ENCODE data around the gene CCNH.

CCNH gene

DNA sequence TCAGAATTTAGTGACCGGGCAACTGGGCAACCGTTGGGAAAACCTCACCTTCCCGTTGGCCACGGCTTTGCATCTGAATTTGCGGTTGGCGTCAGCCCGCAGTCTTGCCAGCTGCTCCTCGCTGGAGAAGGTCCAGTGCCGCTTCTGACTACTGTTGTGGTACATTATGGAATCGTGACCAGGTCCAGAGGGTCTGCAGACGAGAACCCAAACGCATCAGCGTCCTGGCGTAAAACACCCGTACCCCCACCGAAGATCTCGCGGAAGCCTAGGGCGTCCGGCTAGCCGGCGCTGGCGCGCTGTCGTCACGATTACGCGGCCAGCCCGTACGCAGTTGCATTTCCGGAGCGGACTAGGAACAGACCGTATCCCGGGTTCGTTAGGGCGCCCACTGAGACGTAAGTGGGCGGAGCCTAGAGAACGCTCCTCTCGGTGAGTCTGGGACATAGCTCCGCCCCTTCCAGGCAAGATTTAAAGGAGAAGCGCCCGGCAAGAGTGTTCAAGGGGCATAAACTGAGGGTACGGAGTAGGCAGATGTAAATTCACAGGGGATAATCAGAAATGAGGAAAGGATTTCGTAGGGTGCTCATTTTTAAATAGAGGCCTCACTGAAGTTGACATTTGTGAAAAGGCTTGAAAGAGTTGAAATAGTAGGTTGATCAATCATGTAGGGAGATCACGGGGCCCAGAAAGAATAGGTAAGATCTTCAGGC lies at the start of gene CCNH:
CCNH (minus strand) TSS at position 301 of the 713 bp plus-strand sequence; CDS start at position 165, 136 bp downstream.
- Mint-ChIP-seq H3K27ac (peak within 1 kb of the TSS; percentile 94), H3K4me1 (peaks cover 11 to 19% of the 10 kb centered on the region in 2 donors), H3K36me3 (peaks cover 14 to 27% of the 10 kb centered on the region in 2 donors), H3K4me3 (peak within 1 kb of the TSS; percentile 92 to 94), H3K9me3 (no peaks in the 10 kb centered on the region), H3K27me3 (peaks cover 3 to 14% of the 10 kb centered on the region in 2 donors)
- DNase-seq (peak; percentile 96), ATAC-seq (replicated peaks) (peak; percentile 96 to 99)

DNA sequence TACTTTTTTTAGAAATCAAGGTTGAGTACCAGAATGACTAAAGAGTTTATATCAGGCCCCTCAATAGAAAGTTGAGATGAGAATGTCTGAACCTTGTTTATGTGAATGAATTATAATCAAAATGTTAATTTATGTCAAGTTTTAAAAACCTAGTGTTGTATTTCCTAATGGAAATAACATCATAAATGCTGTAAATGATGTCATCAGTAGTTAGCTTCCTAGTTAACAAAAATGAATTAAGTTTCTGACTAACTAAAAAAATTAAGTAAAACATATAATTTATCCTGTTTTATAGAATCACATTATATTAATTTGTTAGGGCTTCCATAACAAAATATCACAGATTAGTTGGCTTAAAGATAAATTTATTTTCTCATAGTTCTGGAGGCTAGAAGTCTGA lies 45.0 kb upstream of the CCNH start:
- no peak overlapping the region for H3K27ac Mint-ChIP-seq
- H3K27me3 Mint-ChIP-seq: peaks cover 10 to 12% of the 10 kb centered on the region in 2 donors
- ATAC-seq (replicated peaks) (no peak), DNase-seq (no peak)
- H3K36me3 Mint-ChIP-seq: no peaks in the 10 kb centered on the region
- no peaks in the 10 kb centered on the region for H3K4me1 Mint-ChIP-seq
- peaks cover 3 to 8% of the 10 kb centered on the region in 2 donors for H3K9me3 Mint-ChIP-seq
- no peak overlapping the region for H3K4me3 Mint-ChIP-seq

DNA sequence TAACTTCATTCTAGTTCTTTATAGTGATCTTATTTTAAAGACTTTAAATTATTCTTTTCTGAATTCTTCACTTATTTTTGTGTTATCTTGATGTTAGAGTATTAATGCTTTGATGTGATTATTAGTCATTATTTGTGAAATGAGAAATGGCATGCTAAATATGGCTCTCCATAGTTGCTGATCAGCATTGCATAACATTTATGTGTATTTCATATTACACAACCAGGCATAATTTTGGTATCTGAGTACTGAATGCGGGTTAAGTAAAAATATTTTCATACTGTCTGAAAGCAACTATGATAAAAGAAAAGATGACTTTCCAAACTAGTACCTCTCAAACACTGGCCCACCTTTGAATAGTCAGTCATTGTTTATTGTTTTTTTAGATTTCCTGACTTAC lies 41.1 kb upstream of the CCNH start:
- no peaks in the 10 kb centered on the region for H3K4me1 Mint-ChIP-seq
- H3K36me3 Mint-ChIP-seq: no peaks in the 10 kb centered on the region
- H3K4me3 Mint-ChIP-seq: no peak overlapping the region
- H3K27ac Mint-ChIP-seq: no peak overlapping the region
- peaks cover 16 to 17% of the 10 kb centered on the region in 2 donors for H3K27me3 Mint-ChIP-seq
- H3K9me3 Mint-ChIP-seq: no peaks in the 10 kb centered on the region
- no peak for DNase-seq
- ATAC-seq (replicated peaks): no peak

DNA sequence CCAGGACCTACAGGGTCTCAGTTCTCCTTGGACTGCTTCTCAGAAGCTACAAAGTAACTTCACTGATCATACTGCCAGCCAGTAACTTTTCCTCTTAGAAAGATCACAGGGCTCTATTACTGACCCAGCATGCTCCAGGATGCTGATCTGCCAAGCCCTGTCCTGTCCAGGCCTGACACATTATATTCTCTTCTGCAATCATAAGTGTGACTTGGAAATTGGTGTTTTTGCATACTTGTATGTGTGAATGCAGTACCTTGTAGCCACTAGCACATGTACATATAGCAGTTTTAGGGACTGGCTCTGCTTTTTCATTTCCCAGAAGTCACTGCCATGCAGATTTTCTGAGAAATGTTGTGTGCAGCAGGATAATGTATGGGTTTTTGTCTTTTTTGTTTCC lies 40.1 kb upstream of the CCNH start:
- Mint-ChIP-seq H3K4me1 (no peaks in the 10 kb centered on the region), H3K27ac (no peak overlapping the region), H3K27me3 (peaks cover 12 to 17% of the 10 kb centered on the region in 2 donors), H3K9me3 (no peaks in the 10 kb centered on the region), H3K4me3 (no peak overlapping the region), H3K36me3 (no peaks in the 10 kb centered on the region)
- ATAC-seq (replicated peaks) (peak in 1 of 2 donors; percentile 12), DNase-seq (no peak)

DNA sequence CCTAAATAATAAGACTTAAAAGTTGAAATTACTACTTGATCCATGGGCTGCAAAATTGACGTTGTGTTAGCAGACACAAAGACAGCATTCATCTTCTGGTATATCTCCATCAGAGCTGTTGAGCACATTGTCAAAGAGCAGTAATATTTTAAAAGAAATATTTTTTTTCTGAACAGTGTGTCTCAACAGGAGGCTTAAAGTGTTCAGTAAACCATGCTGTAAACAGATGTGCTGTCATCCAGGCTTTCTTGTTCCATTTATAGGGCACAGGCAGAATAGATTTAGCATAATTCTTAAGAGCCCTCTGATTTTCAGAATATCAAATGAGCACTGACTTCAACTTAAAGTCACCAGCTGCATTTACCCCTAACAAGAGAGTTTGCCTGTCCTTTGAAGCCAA lies 29.7 kb upstream of the CCNH start:
- Mint-ChIP-seq H3K36me3 (no peaks in the 10 kb centered on the region), H3K27me3 (peaks cover 29 to 40% of the 10 kb centered on the region in 2 donors), H3K9me3 (peaks cover 0 to 5% of the 10 kb centered on the region in 2 donors), H3K4me3 (no peak overlapping the region), H3K27ac (no peak overlapping the region), H3K4me1 (no peaks in the 10 kb centered on the region)
- ATAC-seq (replicated peaks): no peak
- DNase-seq: no peak

DNA sequence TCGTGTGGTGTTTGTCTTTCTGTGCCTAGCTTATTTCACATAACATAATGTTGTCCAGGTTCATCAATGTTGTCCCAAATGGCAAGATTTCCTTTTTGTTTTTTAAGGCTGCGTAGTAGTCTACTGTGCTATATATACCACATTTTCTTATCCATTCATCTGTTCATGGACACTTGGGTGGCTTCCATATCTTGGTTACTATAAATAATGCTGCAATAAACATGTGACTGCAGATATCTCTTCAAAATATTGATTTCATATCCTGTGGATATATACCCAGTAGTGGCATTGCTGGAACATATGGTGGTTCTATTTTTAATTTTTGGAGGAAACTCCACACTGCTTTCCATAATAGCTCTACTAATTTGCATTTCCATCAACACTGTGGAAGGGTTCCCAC lies 25.5 kb upstream of the CCNH start:
- no peaks in the 10 kb centered on the region for H3K4me1 Mint-ChIP-seq

DNA sequence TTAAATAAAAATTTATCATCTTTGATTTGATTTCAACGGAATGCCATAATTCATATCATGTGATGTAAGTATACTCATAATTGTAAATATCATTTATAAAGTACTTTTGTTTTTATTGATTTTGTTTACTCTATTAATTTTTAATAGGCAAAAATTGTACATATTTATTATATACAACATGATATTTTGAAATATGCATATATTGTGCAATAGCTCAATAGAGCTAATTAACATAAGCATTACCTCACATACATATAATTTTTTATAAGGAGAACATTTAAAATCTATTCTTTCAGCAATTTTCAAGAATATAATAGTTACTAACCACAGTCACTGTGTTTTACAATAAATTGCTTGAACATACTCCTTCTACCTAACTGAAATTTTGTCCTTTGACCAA lies 25.0 kb upstream of the CCNH start:
- Mint-ChIP-seq H3K27me3 (peaks cover 14 to 38% of the 10 kb centered on the region in 2 donors), H3K27ac (no peak overlapping the region), H3K4me3 (no peak overlapping the region), H3K9me3 (peaks cover 0 to 3% of the 10 kb centered on the region in 2 donors), H3K36me3 (no peaks in the 10 kb centered on the region), H3K4me1 (no peaks in the 10 kb centered on the region)
- no peak for ATAC-seq (replicated peaks)
- DNase-seq: no peak

More for the DNA sequence above, 25.5 kb upstream of the CCNH start:
- Mint-ChIP-seq H3K27me3 (peaks cover 19 to 43% of the 10 kb centered on the region in 2 donors), H3K27ac (no peak overlapping the region), H3K36me3 (no peaks in the 10 kb centered on the region), H3K9me3 (peaks cover 0 to 5% of the 10 kb centered on the region in 2 donors), H3K4me3 (no peak overlapping the region)
- DNase-seq (no peak), ATAC-seq (replicated peaks) (no peak)

DNA sequence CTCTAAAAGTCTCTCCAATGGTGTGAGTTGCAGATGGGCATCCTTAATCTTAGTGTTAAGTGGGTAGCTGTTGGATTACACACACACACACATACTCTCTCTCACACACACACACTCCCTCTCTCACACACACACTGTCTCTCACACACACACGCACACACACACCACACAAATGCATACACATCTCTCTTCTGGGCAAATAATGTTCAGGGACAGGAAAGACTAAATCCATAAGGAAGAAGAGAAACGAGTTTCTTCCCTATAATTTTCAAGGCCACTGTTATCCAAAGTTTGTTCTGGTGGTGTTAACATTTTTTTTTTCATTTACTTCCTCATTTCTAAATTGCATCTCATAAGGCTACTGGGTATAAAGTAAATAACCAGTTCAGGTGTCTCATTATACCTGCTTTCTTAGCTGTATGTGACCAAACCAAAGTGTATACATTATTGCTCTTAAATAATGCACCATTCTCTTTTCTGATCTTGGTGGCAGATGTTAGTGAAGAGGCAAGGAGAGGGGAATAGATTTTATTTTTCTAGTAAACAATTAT lies 22.5 kb upstream of the CCNH start:
- Mint-ChIP-seq H3K9me3 (peaks cover 0 to 3% of the 10 kb centered on the region in 2 donors), H3K4me1 (no peaks in the 10 kb centered on the region), H3K27ac (no peak overlapping the region), H3K36me3 (no peaks in the 10 kb centered on the region), H3K27me3 (peaks cover 13 to 41% of the 10 kb centered on the region in 2 donors), H3K4me3 (no peak overlapping the region)
- no peak for DNase-seq
- no peak for ATAC-seq (replicated peaks)

DNA sequence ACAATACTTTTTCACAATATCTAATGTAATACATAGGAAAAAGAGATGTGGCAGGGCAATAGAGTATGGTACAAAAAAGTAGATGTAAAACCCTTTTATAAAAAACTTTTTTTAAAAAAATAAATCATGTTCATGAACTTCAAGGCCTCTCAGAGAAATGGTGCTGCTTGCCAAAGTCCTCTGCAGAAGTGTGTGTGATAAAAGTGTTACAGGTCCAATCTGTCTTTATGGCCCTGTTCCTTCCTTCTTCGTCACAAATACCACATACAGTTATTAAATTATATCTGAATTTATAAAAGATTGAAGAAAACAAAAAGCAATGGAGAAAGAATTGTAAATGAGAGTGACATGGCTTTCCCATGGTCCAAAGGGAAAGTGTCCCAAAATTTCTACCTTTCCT lies 21.7 kb upstream of the CCNH start:
- no peak overlapping the region for H3K4me3 Mint-ChIP-seq
- DNase-seq (no peak), ATAC-seq (replicated peaks) (no peak)
- H3K27ac Mint-ChIP-seq: no peak overlapping the region
- no peaks in the 10 kb centered on the region for H3K36me3 Mint-ChIP-seq
- peaks cover 13 to 46% of the 10 kb centered on the region in 2 donors for H3K27me3 Mint-ChIP-seq
- H3K9me3 Mint-ChIP-seq: peaks cover 0 to 1% of the 10 kb centered on the region in 2 donors
- no peaks in the 10 kb centered on the region for H3K4me1 Mint-ChIP-seq

DNA sequence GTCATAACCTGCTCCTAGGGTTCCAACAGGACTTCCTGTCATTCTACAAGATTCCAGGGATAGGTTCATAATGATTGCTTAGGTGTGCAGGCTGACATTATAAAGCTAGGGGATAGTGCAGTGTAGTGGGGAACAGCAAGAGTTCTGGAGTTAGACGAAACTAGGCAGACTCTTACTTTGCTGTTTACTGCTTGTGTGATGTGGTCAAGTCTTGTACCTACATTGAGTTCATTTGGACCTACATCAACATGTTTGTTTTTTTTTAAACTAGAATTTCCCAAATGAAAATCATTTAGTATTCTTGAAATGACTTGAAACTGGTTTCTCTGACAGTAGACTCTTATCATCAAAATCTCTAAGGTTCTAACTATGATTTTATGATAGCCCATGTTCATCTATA lies 21.2 kb upstream of the CCNH start:
- ATAC-seq (replicated peaks) (no peak), DNase-seq (no peak)
- H3K4me1 Mint-ChIP-seq: no peaks in the 10 kb centered on the region
- no peaks in the 10 kb centered on the region for H3K36me3 Mint-ChIP-seq
- peaks cover 13 to 44% of the 10 kb centered on the region in 2 donors for H3K27me3 Mint-ChIP-seq
- no peak overlapping the region for H3K4me3 Mint-ChIP-seq
- H3K27ac Mint-ChIP-seq: no peak overlapping the region
- H3K9me3 Mint-ChIP-seq: no peaks in the 10 kb centered on the region

DNA sequence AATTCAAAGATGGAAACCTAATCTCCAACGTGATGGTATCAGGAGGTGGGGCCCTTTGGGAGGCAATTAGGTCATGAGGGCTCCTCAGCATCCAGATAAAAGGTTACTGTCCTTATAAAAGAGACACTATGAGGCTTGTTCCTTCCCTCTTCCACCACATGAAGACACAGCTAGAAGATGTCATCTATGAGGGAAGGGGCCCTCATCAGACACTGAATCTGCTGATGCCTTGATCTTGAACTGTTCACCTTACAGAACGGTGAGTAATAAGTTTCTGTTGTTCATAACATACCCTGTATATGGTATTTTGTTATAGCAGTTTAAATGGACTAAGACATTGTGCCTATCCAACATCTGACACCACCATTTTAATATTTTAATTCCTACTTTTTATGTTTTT lies 19.7 kb upstream of the CCNH start:
- DNase-seq: no peak
- ATAC-seq (replicated peaks): no peak
- Mint-ChIP-seq H3K36me3 (no peaks in the 10 kb centered on the region), H3K4me3 (no peak overlapping the region), H3K9me3 (peaks cover 0 to under 1% of the 10 kb centered on the region in 2 donors), H3K4me1 (no peaks in the 10 kb centered on the region), H3K27ac (no peak overlapping the region), H3K27me3 (peaks cover 15 to 35% of the 10 kb centered on the region in 2 donors)

DNA sequence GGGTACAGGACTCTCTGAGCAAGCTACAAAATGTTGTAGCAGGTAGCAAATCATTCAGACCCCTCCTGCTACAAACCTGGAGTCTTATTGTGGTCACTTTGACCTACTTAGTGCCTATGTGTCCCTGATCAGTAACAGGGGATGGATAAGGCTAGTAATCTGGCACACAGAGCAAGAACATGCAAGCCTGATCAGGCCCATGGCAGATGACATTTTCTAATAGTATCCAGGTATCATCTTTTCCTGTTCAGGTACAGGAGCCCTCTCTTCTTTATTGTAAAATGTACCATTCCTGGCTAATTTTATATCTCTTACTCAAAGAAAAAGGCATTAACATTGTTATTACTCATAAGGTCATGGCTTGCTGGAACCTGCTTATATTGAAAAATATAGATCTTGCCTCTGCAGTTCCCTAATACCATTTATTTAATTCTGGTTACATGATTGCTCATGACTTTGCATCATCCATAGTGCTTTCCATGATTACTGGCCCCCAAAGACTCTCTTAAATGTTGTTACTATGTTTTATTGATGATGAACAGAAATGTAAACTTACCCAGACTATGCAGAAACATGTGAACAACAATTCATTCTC lies 18.2 kb upstream of the CCNH start:
- no peak for ATAC-seq (replicated peaks)
- Mint-ChIP-seq H3K4me1 (no peaks in the 10 kb centered on the region), H3K9me3 (peaks cover 0 to 8% of the 10 kb centered on the region in 2 donors), H3K27me3 (peaks cover 18 to 42% of the 10 kb centered on the region in 2 donors), H3K27ac (no peak overlapping the region), H3K36me3 (no peaks in the 10 kb centered on the region), H3K4me3 (no peak overlapping the region)
- no peak for DNase-seq

DNA sequence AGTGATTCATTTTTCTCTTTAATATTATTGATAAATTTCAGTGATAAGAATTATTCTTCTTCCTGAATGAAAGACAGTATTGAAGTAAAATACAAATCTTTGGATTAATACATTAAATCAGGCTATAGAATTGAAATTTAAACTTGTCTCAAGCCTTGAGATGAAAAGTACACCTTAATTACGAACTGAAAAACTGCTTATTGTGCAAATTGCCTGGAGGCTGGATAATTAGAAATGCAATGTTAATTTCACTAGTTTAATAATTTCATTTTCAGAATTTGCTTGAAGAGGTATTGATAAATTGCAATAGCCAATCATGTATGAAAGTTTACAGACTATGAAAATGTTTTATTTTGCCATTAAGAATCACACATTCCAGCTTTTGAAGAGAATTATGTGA lies 11.0 kb upstream of the CCNH start:
- Mint-ChIP-seq H3K27me3 (peaks cover 10 to 17% of the 10 kb centered on the region in 2 donors), H3K27ac (no peak overlapping the region), H3K4me1 (peaks cover 0 to 2% of the 10 kb centered on the region in 2 donors), H3K36me3 (no peaks in the 10 kb centered on the region), H3K4me3 (no peak overlapping the region), H3K9me3 (peaks cover 0 to 8% of the 10 kb centered on the region in 2 donors)
- no peak for DNase-seq
- ATAC-seq (replicated peaks): no peak

DNA sequence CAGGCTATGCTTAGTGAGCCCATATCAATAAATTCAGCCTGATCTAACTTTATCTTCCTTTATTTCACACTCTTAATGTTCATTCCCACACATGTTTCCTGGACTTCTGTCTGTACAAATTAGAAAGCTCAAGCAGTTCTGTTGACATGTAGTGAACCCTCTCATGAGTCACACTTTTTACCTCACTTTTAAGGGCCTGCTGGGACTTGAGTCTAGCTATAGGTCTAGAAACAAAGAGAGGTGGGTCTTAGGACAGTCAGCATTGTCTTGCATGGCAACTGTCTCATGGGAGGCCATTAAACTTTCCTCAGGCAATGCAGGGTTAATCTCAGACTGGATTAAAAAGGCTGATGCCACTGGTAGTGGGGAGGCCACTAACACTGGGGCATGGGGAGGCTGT lies 8.6 kb upstream of the CCNH start:
- no peak for ATAC-seq (replicated peaks)
- DNase-seq: no peak

DNA sequence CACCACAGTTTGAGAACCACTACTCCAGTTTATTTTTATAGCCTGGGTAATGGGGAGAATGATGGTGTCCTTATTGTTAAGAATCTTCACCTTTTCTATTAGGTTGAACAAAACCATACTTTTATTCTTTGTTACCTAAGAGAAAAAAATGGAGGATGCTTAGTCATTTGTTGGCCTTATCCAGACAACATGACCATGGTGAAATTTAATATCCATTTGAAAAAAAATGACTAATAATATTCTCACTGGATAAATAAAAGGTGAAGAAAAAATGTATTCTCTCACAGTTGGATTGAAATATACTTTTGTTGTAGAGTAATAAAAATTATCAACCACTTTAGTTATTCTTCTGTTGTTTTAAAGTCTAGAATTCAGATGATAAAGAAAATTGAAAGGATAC lies 5.8 kb upstream of the CCNH start:
- Mint-ChIP-seq H3K27me3 (peaks cover 8 to 21% of the 10 kb centered on the region in 2 donors), H3K36me3 (no peaks in the 10 kb centered on the region), H3K27ac (no peak overlapping the region), H3K9me3 (no peaks in the 10 kb centered on the region), H3K4me3 (no peak overlapping the region), H3K4me1 (no peaks in the 10 kb centered on the region)
- DNase-seq (no peak), ATAC-seq (replicated peaks) (no peak)

More for the DNA sequence above, 8.6 kb upstream of the CCNH start:
- Mint-ChIP-seq H3K9me3 (no peaks in the 10 kb centered on the region), H3K27ac (no peak overlapping the region), H3K27me3 (peaks cover 8 to 21% of the 10 kb centered on the region in 2 donors), H3K4me1 (peaks cover 0 to 2% of the 10 kb centered on the region in 2 donors), H3K36me3 (no peaks in the 10 kb centered on the region), H3K4me3 (no peak overlapping the region)

Measured in stimulated activated naive B cell treated with anti-CD40 and anti-IgM and Interleukin-4, amounts not matched to agents 10 μg/mL and 1 μg/mL and 100 μg/mL, for 72 hours (primary cell).